Esophagus mucosa (tissue), 1 donor: Measurements from ENCODE around the gene CBFA2T3. TPM values are rescaled to one million over a fixed set of nuclear protein-coding genes. Genes with fewer than 3 reads are reported as not detected.
"Not testable (repeated sequence)": the region's sequence is repeated elsewhere in the genome, so short reads cannot be mapped to it uniquely, and the experiment has no call there.

Experiments used
- ATAC-seq: fragments of 200-7000 bp; cut with Tn5 transposase; one replicate; pipeline ENCODE4 v1.9.1; 2020
- total RNA-seq: library from RNA; stranded (reverse); gene quantifications from one replicate; pipeline ENCODE4 v1.2.4, GENCODE V29; 2023
- donor health status: DM: yes; HTN: yes; CAD: no.

CBFA2T3 gene
- total RNA-seq, 1 donor from 2014 or later, result 1.1 TPM

GRCh38 chr16:88922114-88922825 is 54.7 kb downstream of the CBFA2T3 start:
- peak; percentile 41 for ATAC-seq

- no peak for ATAC-seq
These were observed 55.4 kb downstream of the CBFA2T3 start for GRCh38 chr16:88921591-88921990.

- peak; percentile 38 for ATAC-seq
These were observed 56.1 kb downstream of the CBFA2T3 start for GRCh38 chr16:88920618-88921590.

- ATAC-seq, result no peak
These were observed 57.1 kb downstream of the CBFA2T3 start for GRCh38 chr16:88919936-88920335.

GRCh38 chr16:88918896-88919295 is 58.1 kb downstream of the CBFA2T3 start:
- ATAC-seq, result not testable (repeated sequence)

GRCh38 chr16:88917915-88918627 is 58.9 kb downstream of the CBFA2T3 start:
- ATAC-seq, result no peak

GRCh38 chr16:88917146-88917914 is 59.7 kb downstream of the CBFA2T3 start:
- ATAC-seq, result no peak

- ATAC-seq, result no peak
These were observed 61.2 kb downstream of the CBFA2T3 start for GRCh38 chr16:88915639-88916327.

GRCh38 chr16:88914750-88915368 is 62.1 kb downstream of the CBFA2T3 start:
- ATAC-seq, result no peak

- ATAC-seq, result no peak
These were observed 63.1 kb downstream of the CBFA2T3 start for GRCh38 chr16:88913870-88914269.

GRCh38 chr16:88913001-88913612 is 63.9 kb downstream of the CBFA2T3 start:
- no peak for ATAC-seq

GRCh38 chr16:88912556-88912955 is 64.5 kb downstream of the CBFA2T3 start:
- no peak for ATAC-seq

GRCh38 chr16:88911946-88912310 is 65.1 kb downstream of the CBFA2T3 start:
- ATAC-seq, result no peak

- ATAC-seq, result no peak
These were observed 65.7 kb downstream of the CBFA2T3 start for GRCh38 chr16:88911136-88911945.

- no peak for ATAC-seq
These were observed 66.5 kb downstream of the CBFA2T3 start for GRCh38 chr16:88910284-88911135.

- ATAC-seq, result no peak
These were observed 67.4 kb downstream of the CBFA2T3 start for GRCh38 chr16:88909431-88910210.

GRCh38 chr16:88908307-88908706 is 68.7 kb downstream of the CBFA2T3 start:
- no peak for ATAC-seq

GRCh38 chr16:88907768-88908167 is 69.2 kb downstream of the CBFA2T3 start:
- ATAC-seq, result peak; percentile 31
